ENCODE data around the gene PNMA6A. TPM values are rescaled to one million over a fixed set of nuclear protein-coding genes. Genes with fewer than 3 reads are reported as not detected.
"Not testable (repeated sequence)": the region's sequence is repeated elsewhere in the genome, so short reads cannot be mapped to it uniquely, and the experiment has no call there.

Gene PNMA6A
- not detected in 2 replicates for total RNA-seq (2013; cell fraction: nucleolus; rRNA removed)
- 0.16 and 0.23 TPM in 2 replicates for total RNA-seq (2014; rRNA removed)
- not detected in 2 replicates for total RNA-seq (2014; rRNA removed; fragmentation: Illumina TruSeq; extraction: Trizol)
- not detected in 2 replicates for total RNA-seq (2021)
- polyA plus RNA-seq (2011; ENCODE audit: low read depth), result not detected
- polyA plus RNA-seq (2011; rRNA removed), result not detected in 2 replicates
- not detected in 2 replicates for polyA plus RNA-seq (2011; cell fraction: cytosol; rRNA removed)
- not detected in 2 replicates for polyA plus RNA-seq (2011; cell fraction: nucleus; rRNA removed)
- polyA plus RNA-seq (2012), result 0.19 and 0.32 TPM in 2 replicates
- polyA plus RNA-seq (2014; fragmentation: Illumina TruSeq; extraction: Trizol), result 0.03 TPM in 1 of 2 replicates, not detected in the other
- not detected for polyA plus RNA-seq (2014; fragmentation: Nextera tagmentation; extraction: Ambion mirVana)
- polyA plus RNA-seq (2014; rRNA removed), result 0.13 TPM in 1 of 2 replicates, not detected in the other
- polyA plus RNA-seq (2016; fragmentation: Nextera tagmentation; extraction: Ambion mirVana), result under 1 TPM in 1 of 2 experiments, not detected in 1; 0.15 TPM
- not detected in 2 replicates for polyA minus RNA-seq (2011; rRNA and poly(A)+ RNA removed)
- polyA minus RNA-seq (2011; cell fraction: cytosol; rRNA and poly(A)+ RNA removed), result not detected in 2 replicates
- polyA minus RNA-seq (2011; cell fraction: nucleus; rRNA and poly(A)+ RNA removed), result not detected in 2 replicates
- Bru-seq, nascent RNA, result not detected
- not detected for BruChase-seq, experiment 1, labeled RNA remaining after a 6-hour chase
- not detected for BruChase-seq, experiment 2, labeled RNA remaining after a 2-hour chase
- long read RNA-seq, experiment 1, result 0 reads
- long read RNA-seq, experiment 2, result 0 reads

- intact Hi-C loops (cut with micrococcal nuclease; ENCODE audit: unreplicated experiment); H3K79me2 ChIP-seq (ENCODE audit: control insufficient read depth, insufficient read depth, low read length); SMC1A ChIA-PET (ENCODE audit: uncharacterized antibody, unreplicated experiment); H3K4me3 ChIP-seq; FAIRE-seq; H3K27ac ChIP-seq (ENCODE audit: control insufficient read depth, insufficient read depth); H3K4me2 ChIP-seq (ENCODE audit: control insufficient read depth, insufficient read depth); H3K27me3 ChIP-seq (replicated peaks in 1 of 2; ENCODE audit: control insufficient read depth in 2 of 2, insufficient read depth in 2 of 2, low read length in 1 of 2); BruUV-seq (replicated peaks); in situ Hi-C loops (cut with MboI); H3K9ac ChIP-seq (ENCODE audit: control insufficient read depth, insufficient read depth, low read length); CTCF ChIA-PET; DNase-seq (ENCODE audit: low read depth, low spot score); H3K36me3 ChIP-seq (ENCODE audit: control insufficient read depth in 2 of 2, insufficient read depth in 2 of 2, low read length in 1 of 2); RAD21 ChIA-PET (ENCODE audit: unreplicated experiment); H3K4me1 ChIP-seq (ENCODE audit: control insufficient read depth, insufficient read depth, low read length); POLR2A ChIA-PET; H3K9me3 ChIP-seq (replicated peaks; ENCODE audit: control insufficient read depth, insufficient read depth, low read length); H4K20me1 ChIP-seq (ENCODE audit: control insufficient read depth, insufficient read depth); H2AFZ ChIP-seq (ENCODE audit: control insufficient read depth, low read depth, low read length): not testable (repeated sequence)
- no CpG with 5 or more reads among the region's 76 CpGs for WGBS (ENCODE audit: insufficient coverage, insufficient replicate concordance, low lambda C conversion rate, missing lambda C conversion rate)
- peak; percentile 26; the same call in 1 of the 3 replicates for ATAC-seq
Measured at GRCh38 chrX:153071909-153072583, at the start of gene PNMA6A. Gene PNMA6A, plus strand, starts transcription at chrX:153072454. Its CDS starts 609 bp downstream, at chrX:153073063.

DNA sequence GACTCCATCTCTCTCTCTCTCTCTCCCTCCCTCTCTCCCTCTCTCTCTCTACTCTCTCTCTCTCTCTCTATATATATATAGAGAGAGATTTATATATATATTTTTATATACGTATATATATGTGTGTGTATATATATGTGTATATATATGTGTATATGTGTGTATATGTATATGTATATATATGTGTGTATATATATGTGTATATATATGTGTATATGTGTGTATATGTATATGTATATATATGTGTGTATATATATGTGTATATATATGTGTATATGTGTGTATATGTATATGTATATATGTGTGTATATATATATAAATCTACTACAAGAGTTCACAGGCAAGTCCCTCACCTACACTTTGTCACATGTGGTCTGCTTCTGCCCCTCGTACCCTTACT lies 45.8 kb upstream of the PNMA6A start:
- H3K27ac ChIP-seq (ENCODE audit: control insufficient read depth, insufficient read depth); CTCF ChIA-PET; BruUV-seq (replicated peaks); FAIRE-seq; DNase-seq (ENCODE audit: low read depth, low spot score); H3K9ac ChIP-seq (ENCODE audit: control insufficient read depth, insufficient read depth, low read length); SMC1A ChIA-PET (ENCODE audit: uncharacterized antibody, unreplicated experiment); POLR2A ChIA-PET; H3K9me3 ChIP-seq (replicated peaks; ENCODE audit: control insufficient read depth, insufficient read depth, low read length); H3K36me3 ChIP-seq (ENCODE audit: control insufficient read depth in 2 of 2, insufficient read depth in 2 of 2, low read length in 1 of 2); H3K4me1 ChIP-seq (ENCODE audit: control insufficient read depth, insufficient read depth, low read length); RAD21 ChIA-PET (ENCODE audit: unreplicated experiment); H3K79me2 ChIP-seq (ENCODE audit: control insufficient read depth, insufficient read depth, low read length); ATAC-seq; H3K4me2 ChIP-seq (ENCODE audit: control insufficient read depth, insufficient read depth); H4K20me1 ChIP-seq (ENCODE audit: control insufficient read depth, insufficient read depth); H3K4me3 ChIP-seq; H2AFZ ChIP-seq (ENCODE audit: control insufficient read depth, low read depth, low read length); in situ Hi-C loops (cut with MboI); H3K27me3 ChIP-seq (replicated peaks in 1 of 2; ENCODE audit: control insufficient read depth in 2 of 2, insufficient read depth in 2 of 2, low read length in 1 of 2); intact Hi-C loops (cut with micrococcal nuclease; ENCODE audit: unreplicated experiment): not testable (repeated sequence)
- WGBS (ENCODE audit: insufficient coverage, insufficient replicate concordance, low lambda C conversion rate, missing lambda C conversion rate), result 64% methylated on average over 2 of the region's 2 CpGs

DNA sequence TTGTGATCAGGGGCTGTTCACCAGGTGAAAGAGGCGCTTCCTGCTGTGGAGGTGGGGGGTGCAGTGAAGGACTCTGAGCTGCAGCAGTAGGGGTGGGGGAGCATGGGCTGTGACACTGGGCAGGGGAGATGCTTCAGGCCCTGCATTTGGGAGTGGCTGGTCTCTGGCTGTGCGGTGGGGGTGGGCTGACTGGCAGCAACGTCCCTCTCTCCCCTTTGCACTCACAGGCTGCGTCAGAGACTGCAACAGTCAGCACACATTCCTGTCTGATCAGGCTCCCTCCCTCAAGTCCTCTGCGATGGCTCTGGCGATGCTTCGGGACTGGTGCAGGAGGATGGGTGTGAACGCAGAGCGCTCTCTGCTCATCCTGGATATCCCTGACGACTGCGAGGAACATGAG lies 43.8 kb upstream of the PNMA6A start:
- H3K9me3 ChIP-seq (replicated peaks; ENCODE audit: control insufficient read depth, insufficient read depth, low read length); in situ Hi-C loops (cut with MboI); H3K27ac ChIP-seq (ENCODE audit: control insufficient read depth, insufficient read depth); H3K79me2 ChIP-seq (ENCODE audit: control insufficient read depth, insufficient read depth, low read length); ATAC-seq; SMC1A ChIA-PET (ENCODE audit: uncharacterized antibody, unreplicated experiment); H3K4me1 ChIP-seq (ENCODE audit: control insufficient read depth, insufficient read depth, low read length); H3K27me3 ChIP-seq (replicated peaks in 1 of 2; ENCODE audit: control insufficient read depth in 2 of 2, insufficient read depth in 2 of 2, low read length in 1 of 2); H3K4me3 ChIP-seq; H4K20me1 ChIP-seq (ENCODE audit: control insufficient read depth, insufficient read depth); H3K9ac ChIP-seq (ENCODE audit: control insufficient read depth, insufficient read depth, low read length); H3K4me2 ChIP-seq (ENCODE audit: control insufficient read depth, insufficient read depth); intact Hi-C loops (cut with micrococcal nuclease; ENCODE audit: unreplicated experiment); BruUV-seq (replicated peaks); CTCF ChIA-PET; DNase-seq (ENCODE audit: low read depth, low spot score); H3K36me3 ChIP-seq (ENCODE audit: control insufficient read depth in 2 of 2, insufficient read depth in 2 of 2, low read length in 1 of 2); RAD21 ChIA-PET (ENCODE audit: unreplicated experiment); H2AFZ ChIP-seq (ENCODE audit: control insufficient read depth, low read depth, low read length); POLR2A ChIA-PET: not testable (repeated sequence)
- WGBS (ENCODE audit: insufficient coverage, insufficient replicate concordance, low lambda C conversion rate, missing lambda C conversion rate), result 81% methylated on average over 7 of the region's 11 CpGs
- FAIRE-seq, result peak; percentile 44

Measured in GM12878 (cell line).